PFSK-1 (cell line): ENCODE results near the gene DNAAF3.

Experiments
- POLR2AphosphoS5 ChIP-seq: IDR thresholded peaks from 2 replicates; pipeline ENCODE4 v1.6.1; 2012; ENCODE audit warnings: low read depth, mild to moderate bottlenecking, control low read depth, low read length, moderate library complexity
- SIN3A ChIP-seq: IDR thresholded peaks from 2 replicates; pipeline ENCODE4 v1.6.1; 2012; ENCODE audit warnings: mild to moderate bottlenecking, low read length, moderate library complexity, borderline replicate concordance; ENCODE audit not compliant: insufficient read depth
- TAF1 ChIP-seq: IDR thresholded peaks from 2 replicates; pipeline ENCODE4 v1.6.1; 2012; ENCODE audit warnings: low read length, control low read depth, borderline replicate concordance; ENCODE audit not compliant: insufficient read depth

- no peak for TF ChIP-seq POLR2AphosphoS5
- TF ChIP-seq TAF1: no peak
- no peak for TF ChIP-seq SIN3A
Measured at GRCh38 chr19:55157064-55157908, 9.1 kb downstream of the DNAAF3 start, which contains the start of gene TNNI3.
